A673 (cell line): Measurements from ENCODE around the gene MLST8.

ENCODE experiments used
- EZH2 ChIP-seq: fragments of 200-600 bp; sonication (generic); IDR thresholded peaks from 2 replicates; pipeline ENCODE4 v1.6.1; 2017; ENCODE audit warnings: borderline replicate concordance, low read depth, mild to moderate bottlenecking, mixed read lengths, antibody characterized with exemption, low read length; ENCODE audit not compliant: poor library complexity, severe bottlenecking
- TF ChIP-seq, protein P1 (sequence below): fragments of 300-800, 200-600 bp; sonication (generic); conservative IDR thresholded peaks from 2 replicates; pipeline ENCODE4 v1.5.1; 2017; ENCODE audit warnings: low read depth, mild to moderate bottlenecking, antibody characterized with exemption, low read length, moderate library complexity, mixed read lengths

DNA sequence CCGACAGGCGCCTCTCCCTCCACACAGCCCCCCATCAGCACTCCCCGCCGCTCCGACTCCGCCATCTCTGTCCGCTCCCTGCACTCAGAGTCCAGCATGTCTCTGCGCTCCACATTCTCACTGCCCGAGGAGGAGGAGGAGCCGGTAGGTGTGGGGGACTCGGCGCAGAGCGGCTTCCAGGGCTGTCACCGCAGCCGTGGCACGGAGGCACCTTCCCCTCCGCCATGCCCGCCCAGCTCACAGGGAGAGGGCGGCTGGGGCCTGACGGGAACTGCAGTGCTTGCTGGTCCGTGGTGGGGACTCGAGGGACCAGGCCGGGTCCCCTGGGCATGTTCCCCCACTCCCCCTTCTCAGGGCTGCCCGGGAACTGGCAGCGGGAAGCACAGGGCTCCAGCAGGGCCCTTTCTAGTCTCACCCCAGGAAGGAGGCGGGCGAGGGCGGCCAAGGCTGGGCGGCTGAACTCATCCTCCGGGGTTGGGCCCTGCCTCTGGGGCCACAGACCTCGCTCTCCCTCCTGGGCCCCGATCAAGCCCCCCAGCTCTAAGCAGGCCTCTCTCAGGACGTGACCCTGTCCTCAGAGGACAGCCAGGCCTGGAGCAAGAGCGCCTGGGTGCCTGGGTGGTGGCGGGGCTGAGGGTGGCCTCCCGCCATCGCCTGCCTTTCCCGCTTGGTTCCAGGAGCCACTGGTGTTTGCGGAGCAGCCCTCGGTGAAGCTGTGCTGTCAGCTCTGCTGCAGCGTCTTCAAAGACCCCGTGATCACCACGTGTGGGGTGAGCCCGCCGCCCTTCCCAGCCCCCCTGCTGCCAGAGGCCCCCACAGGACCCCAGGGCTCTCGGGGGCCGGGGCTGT lies 34.4 kb upstream of the MLST8 start:
- TF ChIP-seq, protein P1, sequence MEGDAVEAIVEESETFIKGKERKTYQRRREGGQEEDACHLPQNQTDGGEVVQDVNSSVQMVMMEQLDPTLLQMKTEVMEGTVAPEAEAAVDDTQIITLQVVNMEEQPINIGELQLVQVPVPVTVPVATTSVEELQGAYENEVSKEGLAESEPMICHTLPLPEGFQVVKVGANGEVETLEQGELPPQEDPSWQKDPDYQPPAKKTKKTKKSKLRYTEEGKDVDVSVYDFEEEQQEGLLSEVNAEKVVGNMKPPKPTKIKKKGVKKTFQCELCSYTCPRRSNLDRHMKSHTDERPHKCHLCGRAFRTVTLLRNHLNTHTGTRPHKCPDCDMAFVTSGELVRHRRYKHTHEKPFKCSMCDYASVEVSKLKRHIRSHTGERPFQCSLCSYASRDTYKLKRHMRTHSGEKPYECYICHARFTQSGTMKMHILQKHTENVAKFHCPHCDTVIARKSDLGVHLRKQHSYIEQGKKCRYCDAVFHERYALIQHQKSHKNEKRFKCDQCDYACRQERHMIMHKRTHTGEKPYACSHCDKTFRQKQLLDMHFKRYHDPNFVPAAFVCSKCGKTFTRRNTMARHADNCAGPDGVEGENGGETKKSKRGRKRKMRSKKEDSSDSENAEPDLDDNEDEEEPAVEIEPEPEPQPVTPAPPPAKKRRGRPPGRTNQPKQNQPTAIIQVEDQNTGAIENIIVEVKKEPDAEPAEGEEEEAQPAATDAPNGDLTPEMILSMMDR = no peak
- no peak for TF ChIP-seq EZH2
